IPS DF 4.7 (cell line): ENCODE results near the gene SLX9.
A peak's percentile ranks its signal among the peaks of the same experiment; 100 is the strongest.

Experiments used
- DNase-seq: peaks from one replicate; pipeline ENCODE4 v3.0.0-alpha.2; 2013; ENCODE audit warnings: low spot score; ENCODE audit errors: extremely low read depth

The SLX9 gene

GRCh38 chr21:44946254-44947041 is 6.6 kb downstream of the SLX9 start:
- DNase-seq = no peak

GRCh38 chr21:44947111-44947929 is 7.5 kb downstream of the SLX9 start:
- DNase-seq = no peak

DNA sequence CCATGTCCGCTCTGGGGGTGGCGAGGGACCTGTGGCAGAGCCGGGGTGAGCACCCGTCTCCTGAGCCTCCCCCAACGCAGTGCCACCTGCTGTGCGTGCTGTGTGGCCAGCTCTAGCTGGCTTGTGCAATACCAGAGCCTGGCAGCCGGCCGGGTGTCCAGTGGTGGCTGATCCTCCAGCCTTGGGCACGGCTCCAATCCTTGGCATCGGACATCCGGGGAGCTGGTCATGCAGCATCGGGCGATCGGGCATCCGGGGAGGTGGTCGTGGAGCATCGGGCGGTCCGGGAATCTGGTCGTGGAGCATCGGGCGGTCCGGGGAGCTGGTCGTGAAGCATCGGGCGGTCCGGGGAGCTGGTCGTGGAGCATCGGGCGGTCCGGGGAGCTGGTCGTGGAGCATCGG is 8.1 kb downstream of the SLX9 start:
- DNase-seq = no peak

DNA sequence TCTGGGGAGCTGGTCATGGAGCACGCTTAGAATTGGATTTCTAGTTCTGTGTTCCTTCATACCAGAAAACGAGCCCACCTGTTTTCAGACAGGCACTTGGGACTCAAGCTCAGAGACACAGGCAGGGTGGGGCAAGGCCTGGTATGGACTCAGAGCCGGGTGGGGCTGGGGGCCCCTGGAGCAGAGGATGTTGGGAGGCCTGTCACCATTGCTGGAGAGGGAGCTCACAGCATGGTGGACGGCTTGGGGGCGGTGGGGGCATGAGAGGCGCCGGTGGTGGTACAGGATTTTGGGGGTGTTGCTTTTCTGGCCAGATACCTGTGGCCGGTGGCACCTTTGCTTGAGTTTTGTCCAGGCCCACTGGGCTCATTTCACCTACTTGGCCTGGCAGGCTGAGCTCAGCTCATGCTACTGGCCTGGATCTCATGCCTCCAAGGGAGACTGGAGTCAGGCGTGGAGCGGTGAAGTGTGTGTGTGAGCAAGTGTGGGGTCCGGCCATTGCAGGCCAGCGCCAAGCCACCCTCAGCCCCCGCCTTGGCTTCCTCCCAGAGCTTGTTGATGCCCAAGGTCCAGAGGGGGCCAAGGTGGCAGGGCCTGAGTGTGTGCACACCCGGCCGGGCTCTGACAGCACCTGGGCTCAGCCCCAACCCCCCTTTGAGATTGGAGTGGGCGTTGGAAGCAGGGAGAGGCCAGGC is 8.7 kb downstream of the SLX9 start:
- no peak for DNase-seq

DNA sequence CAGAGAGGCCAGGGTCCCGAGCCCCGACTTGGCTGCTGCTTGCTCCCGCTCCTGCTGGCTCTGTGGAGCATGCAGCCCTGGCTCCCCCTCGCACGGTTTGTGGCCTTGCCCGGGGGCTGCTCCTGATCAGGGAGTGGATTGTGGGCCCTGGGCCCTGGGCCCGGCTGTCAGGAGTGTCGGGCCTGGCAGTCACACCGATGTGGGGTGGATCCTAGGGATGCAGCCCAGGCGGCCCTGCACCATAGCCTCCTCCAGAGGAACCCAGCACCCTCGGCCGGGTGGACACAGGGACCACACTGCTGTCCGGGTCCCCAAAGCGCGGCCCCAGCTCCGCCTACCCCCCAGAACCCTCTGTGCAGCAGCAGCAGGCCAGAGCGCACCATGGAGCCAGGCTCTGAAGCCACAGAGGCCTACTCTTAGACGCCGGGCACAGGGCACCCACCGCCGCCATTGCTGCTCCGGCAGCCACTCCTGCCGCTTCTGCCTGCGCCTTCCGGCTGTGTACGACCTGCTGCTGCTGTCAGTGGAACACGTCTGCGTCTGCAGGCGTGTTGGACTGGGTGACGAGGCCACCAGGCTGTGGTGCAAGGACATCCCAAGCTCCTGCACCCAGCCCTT is 9.4 kb downstream of the SLX9 start:
- DNase-seq = no peak

- DNase-seq = peak; percentile 64
Measured at GRCh38 chr21:44949779-44950198, 10.0 kb downstream of the SLX9 start.

DNA sequence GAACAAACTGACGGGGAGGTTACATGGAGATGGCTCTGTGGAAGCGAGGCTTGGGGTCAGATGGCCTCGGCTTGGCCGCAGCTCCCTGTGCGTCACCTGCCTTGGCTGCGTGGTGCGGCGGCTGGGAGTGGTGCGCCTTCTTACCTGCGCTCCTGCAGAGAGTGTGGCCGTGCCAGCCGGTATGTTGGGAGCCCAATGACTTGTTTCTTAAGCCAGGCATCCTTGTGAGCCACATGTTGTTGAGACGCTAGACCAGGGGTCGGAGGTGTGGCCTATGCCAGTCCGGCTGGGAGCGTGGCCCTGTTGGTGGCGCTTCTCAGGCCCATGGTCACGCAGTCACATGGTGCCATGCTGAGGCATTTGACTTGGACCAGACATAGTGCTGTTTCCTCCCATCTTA is 10.5 kb downstream of the SLX9 start:
- DNase-seq = no peak

GRCh38 chr21:44951186-44951915 is 11.5 kb downstream of the SLX9 start:
- no peak for DNase-seq

- no peak for DNase-seq
Measured at GRCh38 chr21:44952116-44952928, 12.5 kb downstream of the SLX9 start.

GRCh38 chr21:44952929-44953627 is 13.2 kb downstream of the SLX9 start:
- DNase-seq = no peak

DNA sequence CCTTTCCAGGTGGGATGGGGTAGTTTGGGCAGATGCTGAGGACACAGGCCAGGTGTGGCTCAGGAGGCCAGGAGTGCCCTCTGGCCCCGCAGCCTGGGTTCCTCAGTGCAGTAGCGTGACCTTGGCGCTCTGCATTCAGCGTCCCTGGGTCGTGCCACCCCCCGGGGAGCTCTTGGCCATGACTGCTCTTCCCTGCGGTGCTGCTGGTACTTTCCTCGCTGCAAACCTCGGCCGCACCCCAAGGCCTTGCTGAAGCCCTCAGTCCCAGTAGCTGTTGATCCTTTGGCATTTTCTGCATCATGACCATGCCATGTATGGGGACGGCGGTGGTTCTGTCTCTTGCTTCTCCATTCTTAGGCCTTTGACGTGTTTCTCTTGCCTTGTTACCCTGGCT is 13.8 kb downstream of the SLX9 start:
- no peak for DNase-seq

GRCh38 chr21:44954281-44954771 is 14.5 kb downstream of the SLX9 start:
- DNase-seq = no peak

GRCh38 chr21:44955141-44955797 is 15.4 kb downstream of the SLX9 start:
- no peak for DNase-seq

DNA sequence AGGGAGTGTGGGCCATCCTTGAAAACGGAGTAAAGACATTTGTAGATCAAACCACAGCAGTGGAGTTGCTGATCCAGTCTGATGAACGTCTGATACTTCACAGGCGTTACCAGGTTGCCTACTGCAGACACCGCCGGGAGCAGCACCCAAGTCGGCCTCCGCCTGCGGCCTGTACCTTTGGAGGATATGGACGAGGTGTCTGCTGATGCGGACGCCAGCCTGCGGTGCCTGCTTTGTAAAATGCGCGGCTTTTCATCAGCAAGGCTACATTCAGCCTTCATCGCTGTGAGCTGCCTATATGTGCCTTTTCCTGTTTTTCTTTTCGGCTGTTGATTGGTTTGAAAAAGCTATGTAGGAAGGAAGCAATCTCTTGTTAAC is 16.0 kb downstream of the SLX9 start:
- DNase-seq = no peak

- no peak for DNase-seq
Measured at GRCh38 chr21:44956356-44957046, 16.7 kb downstream of the SLX9 start.

DNA sequence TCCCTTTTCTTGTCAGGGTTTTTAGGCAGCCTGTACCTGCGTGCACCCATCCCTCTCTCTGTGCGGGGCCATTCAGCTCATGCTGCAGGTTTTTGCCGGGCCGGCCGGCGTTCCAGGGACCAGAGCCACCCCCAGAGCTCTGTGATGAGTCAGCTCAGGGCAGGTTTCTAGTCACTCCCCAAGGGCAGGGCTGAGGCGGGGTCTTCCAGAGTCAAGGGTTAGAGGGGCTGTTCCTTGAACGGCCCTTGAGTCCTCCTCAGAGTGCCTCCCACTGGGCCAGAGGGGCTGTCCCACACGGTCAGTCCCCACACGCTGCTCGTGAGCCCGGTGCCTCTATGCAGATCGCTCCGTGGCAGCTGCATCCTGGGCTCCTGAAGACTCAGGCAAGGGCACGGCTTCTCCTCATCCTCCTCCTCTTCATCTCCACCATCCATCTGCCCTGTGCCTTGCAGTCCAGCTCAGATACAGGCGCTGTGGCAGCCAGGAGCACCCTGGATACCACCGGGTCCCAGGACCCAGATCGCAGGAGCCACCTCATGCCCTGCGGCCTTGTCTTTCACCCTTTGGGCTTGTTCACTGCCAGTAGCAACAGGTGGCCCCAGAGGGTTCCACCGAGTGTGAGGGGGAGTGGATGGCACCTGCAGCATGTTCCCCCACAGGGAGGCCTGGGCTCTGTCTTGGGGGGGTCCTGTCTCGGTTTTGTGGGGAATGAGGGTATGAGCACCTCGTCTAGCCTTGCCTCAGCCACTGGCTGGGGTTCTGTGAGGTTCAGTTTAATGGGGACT is 17.4 kb downstream of the SLX9 start:
- no peak for DNase-seq

GRCh38 chr21:44957901-44958451 is 18.1 kb downstream of the SLX9 start:
- no peak for DNase-seq
